NCI-H524 (cell line): Measurements from ENCODE around the gene UGT1A8.
A peak's percentile ranks its signal among the peaks of the same experiment; 100 is the strongest.
"Not testable (repeated sequence)": the region's sequence is repeated elsewhere in the genome, so short reads cannot be mapped to it uniquely, and the experiment has no call there.

Experiments
- DNase-seq, 2 experiments: peaks; one replicate each; lab custom pipeline; 2025; lab: John Stamatoyannopoulos, UW

Gene UGT1A8

DNA sequence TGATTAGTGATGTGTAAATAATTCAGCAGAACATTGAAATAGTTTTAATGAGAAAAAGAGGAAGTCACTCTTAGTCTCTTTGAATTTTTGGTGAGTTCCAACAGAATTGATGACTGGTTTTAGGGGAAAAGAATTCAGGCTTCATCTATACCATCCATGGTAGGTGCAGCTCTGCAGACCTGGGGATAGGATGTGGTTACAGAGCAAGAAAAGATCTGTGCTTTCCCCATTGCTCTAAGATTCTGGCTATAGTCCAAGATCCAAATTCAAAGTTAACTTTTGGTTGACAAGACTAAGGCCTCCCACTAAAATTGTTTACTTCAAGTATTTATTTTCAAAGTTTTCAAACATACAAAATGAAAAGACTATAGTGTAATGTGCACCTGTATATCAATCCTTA lies 22.4 kb downstream of the UGT1A8 start:
- peak in 1 of 2 experiments; percentile 56 for DNase-seq

DNA sequence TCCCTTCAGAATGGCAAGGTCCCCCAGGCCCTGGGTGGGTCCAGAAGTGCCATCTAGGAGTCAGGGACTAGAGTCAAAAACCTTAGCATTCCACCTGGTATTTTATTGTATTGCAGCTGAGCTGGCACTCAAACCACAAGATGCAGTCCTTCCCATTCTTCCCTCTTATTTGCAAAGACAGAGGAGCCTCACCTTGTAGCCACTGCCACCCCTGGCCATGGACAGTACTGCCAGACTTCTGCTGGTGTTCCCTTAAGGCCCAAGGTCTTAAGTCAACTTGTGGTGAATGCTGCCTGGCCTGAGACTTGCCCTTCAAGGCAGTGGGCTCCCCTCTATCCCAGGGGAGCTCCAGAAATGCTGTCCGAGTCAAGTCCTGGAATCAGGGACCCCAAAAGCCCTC lies 25.7 kb downstream of the UGT1A8 start:
- peak in 1 of 2 experiments; percentile 2 for DNase-seq

DNA sequence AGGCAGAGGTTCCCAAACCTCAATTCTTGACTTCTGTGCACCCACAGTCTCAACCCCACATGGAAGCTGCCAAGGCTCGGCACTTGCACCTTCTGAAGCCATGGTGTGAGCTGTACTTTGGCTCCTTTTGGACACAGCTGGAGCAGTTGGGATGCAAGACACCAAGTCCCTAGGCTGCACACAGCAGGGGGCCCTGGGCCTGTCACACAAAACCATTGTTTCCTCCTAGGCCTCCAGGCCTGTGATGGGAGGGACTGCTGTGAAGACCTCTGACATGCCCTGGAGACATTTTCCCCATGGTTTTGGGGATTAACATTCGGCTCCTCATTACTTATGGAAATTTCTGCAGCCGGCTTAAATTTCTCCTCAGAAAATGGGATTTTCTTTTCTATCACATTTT lies 28.6 kb downstream of the UGT1A8 start:
- DNase-seq = not testable (repeated sequence)

DNA sequence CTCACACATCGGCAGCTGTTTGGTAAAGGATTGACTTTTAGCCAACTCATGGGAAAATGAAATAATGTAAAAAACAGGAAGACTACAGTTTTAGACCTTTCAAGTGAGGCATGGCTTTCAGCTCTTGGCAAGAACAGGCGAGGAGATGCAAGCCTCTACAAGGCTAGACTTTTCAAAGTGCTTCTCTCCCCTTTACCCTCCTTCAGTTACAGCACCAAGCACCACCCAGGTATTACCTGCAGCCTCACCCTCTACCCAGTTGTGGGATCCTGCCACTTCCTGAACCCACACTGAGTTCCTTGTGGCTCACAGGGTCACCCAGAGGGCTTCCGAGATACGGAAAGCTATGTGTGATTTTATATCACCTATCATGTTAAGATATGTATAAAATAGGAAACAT lies 33.5 kb downstream of the UGT1A8 start:
- DNase-seq = no peak

DNA sequence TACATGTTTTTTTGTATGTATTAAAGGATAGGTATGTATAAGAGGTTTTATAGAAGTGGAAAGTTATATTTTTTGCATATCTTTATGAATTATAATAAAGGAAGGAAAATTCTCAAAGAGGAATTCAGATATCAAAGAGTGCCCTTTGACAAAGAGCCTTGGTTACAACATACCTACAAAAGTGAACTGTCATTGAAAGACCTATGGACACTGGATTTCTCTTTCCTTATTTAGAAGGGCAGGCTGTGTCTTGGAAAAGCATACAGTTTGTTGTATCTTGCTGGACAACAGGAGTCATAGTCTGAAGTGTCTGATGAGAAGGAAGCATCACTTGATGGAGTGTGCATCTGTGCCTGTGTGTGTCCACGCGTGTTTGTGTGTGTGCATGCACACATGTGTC lies 34.0 kb downstream of the UGT1A8 start:
- DNase-seq = no peak

DNA sequence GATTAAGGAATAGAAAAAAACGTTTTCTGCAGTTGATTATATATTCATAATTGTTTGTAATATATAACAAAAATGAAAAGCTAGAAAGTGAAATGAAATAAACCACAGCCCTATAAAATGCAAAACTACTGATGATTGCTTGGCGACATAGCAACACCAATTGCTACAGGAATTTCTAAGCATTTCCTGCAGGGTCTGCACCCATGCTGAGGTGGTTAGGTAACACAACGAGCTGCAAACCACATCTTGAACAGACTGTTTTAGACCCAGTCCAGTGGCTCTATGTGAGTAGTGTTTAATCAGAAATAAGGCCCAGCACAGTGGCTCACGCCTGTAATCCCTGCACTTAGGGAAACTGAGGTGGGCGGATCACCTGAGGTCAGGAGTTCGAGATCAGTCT lies 37.1 kb downstream of the UGT1A8 start:
- DNase-seq = no peak

DNA sequence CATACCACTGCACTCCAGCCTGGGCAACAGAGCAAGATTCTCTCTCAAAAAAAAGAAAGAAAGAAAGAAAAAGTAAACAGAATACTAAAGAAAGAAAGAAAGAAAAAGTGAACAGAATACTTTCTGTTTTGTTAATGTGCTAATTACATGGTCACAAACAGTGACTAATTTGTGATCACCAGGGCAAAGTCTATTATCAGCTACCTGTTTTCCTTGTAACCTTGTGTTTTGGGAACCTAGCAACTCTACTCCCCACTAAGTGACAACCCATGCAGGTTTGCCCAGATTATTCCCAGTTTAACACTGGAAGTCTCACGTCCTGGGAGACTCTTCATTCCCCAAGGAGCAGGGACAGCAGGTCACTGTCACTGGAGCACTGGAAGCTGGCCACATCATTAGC lies 37.6 kb downstream of the UGT1A8 start:
- DNase-seq = no peak

DNA sequence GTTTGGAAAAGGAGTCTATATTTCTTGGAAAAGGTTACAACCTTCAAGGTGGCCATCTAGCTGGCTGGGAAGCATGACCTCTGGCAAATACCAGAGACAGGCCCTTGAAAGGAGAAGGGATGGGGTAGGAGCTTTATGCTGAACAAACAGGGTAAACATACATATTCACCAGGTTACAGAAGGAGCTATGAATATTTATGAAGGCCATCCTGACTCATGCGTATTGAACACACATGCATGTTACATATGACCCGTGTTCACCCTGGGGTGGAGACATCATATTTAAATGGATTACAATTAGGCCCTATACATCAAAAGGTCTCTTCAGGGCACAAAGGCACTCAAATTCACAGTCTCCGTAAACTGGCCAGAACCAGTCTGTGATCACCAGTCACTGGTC lies 38.5 kb downstream of the UGT1A8 start:
- not testable (repeated sequence) for DNase-seq

DNA sequence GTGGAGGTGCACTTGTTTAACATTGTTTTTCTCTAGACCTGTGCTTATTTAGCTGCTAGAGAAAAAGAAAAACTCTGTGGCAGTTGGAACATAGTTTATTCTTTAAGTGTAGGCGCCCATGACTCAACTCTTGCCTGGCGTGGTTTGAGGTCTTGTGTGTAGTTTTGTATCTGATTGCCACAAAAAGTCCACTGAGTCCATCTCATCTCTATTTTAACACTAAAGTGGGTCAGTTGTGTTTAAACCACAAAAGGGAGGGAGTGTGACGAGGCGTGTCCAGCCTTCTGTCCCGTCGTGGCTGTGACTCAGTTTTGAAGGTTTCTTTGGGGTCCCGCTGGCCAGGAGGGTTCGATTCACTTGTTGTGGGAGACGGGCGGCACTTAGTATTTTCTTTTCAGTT lies 39.0 kb downstream of the UGT1A8 start:
- no peak for DNase-seq

DNA sequence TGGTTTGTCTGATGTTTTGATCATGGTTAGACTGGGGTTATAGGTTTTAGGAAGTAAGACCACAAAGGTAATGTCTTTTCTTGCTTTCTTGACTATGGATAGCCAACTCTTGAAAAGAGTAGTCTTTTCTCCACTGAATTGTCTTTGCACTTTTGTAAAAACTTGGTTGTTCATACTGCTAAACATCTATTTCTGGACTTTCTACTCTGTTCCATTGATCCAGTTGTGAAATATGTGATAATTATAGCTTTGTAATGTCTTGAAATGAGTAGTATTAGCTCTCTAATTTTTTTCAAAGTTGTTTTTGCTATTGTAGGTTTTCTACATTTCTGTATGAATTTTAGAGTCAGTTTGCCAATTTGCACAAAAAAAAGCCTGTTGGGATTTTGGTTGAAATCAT lies 41.2 kb downstream of the UGT1A8 start:
- no peak for DNase-seq

DNA sequence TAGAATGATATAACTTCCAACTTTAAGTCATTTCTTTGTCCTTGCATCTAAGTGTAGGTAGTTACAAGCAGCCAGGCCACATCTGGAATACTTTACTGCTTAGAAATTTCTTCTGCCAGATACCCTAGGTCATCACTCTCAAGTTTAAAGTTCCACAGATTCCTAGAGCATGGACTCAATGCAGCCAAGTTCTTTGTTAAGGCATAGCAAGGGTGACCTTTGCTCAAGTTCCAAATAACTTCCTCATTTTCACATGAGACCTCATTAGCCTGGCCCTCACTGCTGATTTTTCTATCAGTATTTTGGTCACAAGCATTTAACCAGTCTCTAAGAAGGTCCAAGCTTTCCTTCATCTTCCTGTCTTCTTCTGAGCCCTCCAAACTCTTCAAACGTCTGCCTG lies 46.5 kb downstream of the UGT1A8 start:
- DNase-seq = no peak

DNA sequence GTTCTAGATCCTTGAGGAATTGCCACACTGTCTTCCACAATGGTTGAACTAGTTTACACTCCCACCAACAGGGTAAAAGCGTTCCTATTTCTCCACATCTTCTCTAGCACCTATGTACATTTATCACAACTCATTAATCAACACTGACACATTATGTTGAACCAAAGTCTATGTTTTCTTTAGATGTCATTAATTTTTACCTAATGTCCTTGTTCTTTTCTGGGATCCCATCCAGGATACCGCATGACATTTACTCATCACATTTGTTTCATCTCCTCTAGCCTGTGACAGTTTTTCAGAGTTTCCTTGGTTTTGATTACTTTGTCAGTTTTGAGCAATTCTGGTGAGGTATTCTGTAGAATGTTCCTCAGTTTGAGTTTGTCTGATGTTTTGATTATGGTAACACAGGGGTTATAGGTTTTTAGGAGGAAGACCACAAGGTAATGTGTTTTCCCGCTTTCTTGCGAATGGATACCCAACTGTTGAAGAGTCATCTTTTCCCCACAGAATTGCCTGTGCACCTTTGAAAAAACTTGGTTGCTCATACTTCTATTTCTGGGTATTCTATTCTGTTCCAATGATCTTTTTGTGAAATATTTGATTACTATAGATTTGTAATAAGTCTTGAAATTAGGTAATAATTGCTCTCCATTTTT lies 51.3 kb downstream of the UGT1A8 start:
- no peak for DNase-seq

DNA sequence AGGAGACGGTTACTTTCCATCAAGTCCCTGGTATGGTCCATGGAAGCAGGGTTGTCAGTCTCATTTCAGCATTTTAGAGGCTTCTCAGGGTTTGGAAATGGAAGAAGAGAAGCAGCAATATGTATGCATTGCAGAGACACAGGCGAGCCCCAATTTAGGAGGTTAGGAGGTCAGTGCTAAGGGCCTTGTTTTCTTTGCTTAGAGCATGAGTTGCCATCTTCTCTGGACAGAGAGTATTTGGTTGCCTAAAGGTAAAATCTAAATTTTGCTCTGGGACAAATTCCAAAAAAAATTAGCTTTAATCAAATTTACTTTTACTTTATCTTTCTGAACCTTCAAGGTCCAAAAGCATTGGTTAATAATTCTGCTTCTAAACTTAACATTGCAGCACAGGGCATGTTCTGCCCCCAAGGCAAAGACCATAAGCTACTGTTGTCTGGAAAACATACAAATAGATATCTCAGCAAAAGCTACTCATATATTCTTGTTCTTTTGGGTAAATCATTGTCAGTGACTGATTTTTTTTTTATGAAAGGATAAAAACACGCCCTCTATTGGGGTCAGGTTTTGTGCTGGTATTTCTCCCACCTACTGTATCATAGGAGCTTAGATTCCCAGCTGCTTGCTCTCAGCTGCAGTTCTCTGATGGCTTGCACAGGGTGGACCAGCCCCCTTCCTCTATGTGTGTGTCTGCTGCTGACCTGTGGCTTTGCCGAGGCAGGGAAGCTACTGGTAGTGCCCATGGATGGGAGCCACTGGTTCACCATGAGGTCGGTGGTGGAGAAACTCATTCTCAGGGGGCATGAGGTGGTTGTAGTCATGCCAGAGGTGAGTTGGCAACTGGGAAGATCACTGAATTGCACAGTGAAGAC lies 54.1 kb downstream of the UGT1A8 start, which contains the start of gene UGT1A9:
Gene UGT1A9 (plus strand): TSS at position 609 of the 872 bp plus-strand sequence. CDS start 37 bp downstream, at position 646.
- DNase-seq = no peak

DNA sequence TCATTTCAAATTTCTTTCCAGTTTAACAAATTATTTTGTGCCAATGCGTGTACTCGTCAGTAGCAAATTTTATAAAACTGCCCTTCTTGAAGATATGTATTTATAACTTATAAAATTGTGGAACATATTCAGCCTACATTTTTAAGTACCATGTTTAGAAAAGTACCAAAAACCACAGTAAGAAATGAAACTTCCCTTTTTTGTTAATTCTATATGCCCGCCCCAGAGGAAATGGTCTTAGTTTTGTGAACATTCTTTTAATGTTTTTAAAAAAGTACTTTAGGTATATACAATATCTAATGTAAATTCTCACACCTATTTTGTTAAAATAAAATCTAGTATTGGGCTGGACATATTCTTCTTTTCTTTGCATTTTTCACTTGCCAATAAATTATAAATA lies 55.5 kb downstream of the UGT1A8 start:
- no peak for DNase-seq

DNA sequence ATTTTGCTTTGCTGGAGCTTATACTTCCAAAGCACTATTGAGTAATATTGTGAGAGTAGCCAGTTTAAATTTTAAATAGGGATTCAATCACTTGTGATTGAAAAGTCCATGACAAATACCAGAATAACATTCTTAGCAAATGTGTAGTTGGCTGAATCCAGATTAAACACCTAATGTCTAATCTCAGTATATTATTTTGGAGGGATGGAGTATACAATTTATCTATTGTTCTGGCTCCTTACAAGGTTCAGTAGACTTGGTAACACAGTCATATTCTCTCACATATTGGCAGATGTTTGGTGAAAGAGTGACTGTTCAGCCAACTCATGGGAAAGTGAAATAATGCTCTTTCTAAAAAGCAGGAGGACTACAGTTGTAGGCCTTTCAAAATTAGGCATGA lies 56.5 kb downstream of the UGT1A8 start:
- no peak for DNase-seq

DNA sequence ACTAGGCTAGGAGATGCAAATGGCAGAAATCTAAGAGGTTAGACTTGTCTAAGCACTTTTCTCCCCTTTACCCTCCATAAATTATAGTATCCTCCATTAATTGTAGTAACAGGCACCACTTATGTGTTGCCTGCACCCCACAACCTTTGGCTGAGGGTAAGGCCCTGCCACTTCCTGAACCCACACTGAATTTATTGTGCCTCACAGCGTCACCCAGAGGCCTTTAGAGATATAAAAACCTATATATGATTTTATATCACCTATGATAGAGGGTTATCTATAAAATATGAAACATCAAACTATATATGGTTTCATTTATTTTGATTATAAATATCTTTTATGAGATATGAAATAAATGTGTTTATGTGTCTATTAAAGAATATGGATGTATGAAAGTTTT lies 56.9 kb downstream of the UGT1A8 start:
- no peak for DNase-seq

DNA sequence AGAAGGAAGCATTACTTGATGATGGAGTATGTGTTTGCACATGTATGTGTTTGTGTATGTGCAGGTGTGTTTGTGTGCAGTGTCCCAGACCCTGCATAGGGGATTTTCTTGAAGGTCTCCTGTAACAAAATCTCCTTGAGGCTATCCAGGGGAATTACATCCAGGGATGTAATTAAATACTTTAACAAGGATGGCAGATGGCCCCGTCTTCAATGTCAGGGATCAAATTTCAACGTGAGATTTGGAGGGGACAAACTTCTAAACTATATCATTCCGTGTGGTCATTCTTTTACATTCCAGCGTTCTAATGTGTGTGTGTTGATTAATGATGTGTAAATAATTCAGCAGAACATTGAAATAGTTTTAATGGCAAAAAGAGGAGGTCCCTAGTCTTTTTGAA lies 57.6 kb downstream of the UGT1A8 start:
- peak; percentile 70 to 86 for DNase-seq

DNA sequence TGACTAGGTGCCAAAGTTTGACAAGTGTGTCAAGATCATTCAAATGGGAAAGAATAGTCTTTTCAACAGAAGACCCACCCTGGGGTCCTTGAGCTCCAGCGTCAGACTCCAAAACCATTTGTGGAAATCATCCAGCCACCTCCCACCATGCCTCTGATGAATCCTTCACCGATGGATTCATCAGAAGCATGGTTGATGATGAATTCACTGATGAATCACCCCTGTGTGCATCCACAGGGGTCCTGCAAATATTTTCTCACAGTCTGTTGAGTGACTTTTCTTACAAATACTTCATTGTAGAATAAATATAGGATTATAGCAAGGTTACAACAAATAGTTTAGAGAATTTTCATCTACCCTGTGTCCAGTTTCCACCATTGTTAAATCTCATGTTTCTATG lies 58.6 kb downstream of the UGT1A8 start:
- no peak for DNase-seq

DNA sequence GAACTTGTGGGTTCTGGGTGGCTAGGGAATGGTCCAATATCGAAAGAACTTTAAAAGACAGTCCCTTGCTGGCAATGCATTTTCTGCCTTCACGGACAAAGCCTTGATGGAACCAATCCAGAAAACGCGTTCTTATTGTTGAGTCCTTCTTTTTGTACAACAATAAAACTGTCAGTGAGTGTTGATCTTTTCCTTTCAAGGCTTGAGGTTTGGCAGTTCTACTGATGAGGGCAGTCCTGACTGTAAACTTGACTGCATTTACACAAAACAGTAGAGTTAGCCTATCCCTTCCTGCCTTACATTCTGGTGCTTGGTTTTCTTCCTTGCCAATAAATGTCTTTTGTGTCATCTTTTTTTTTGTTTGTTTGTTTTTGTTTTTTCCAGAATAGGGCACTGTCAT lies 61.8 kb downstream of the UGT1A8 start:
- DNase-seq = no peak

DNA sequence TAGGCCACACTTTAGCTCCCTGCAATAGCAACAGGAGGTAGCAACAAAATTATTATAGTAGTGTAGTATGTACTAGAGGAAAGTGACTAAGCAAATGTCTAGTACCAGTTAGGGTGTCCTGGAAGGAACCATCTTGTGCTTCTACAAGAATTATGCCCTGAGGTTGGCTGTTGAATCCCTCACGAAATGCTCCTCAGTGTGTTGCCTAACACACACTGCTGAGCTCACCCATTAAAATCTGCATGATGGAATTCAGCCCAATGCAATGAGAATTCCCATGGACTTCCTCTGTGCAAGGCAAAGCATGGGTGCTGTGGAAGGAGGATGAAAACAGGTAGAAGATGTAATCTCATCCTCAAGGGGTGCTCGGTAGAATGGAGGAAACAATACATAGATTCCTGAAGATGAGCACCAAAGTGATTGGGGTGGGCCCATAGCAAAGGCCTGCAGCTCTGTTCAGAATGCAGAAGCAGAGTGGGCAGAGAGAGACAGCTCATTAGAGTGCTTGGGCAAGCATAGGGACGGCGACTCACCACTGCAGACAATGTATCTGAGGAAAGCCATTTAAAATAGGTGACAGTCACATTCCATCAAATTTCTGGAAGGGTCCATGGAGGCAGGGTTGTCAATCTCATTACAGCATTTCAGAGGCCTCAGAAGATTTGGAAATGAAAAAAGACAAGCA lies 63.1 kb downstream of the UGT1A8 start:
- no peak for DNase-seq

DNA sequence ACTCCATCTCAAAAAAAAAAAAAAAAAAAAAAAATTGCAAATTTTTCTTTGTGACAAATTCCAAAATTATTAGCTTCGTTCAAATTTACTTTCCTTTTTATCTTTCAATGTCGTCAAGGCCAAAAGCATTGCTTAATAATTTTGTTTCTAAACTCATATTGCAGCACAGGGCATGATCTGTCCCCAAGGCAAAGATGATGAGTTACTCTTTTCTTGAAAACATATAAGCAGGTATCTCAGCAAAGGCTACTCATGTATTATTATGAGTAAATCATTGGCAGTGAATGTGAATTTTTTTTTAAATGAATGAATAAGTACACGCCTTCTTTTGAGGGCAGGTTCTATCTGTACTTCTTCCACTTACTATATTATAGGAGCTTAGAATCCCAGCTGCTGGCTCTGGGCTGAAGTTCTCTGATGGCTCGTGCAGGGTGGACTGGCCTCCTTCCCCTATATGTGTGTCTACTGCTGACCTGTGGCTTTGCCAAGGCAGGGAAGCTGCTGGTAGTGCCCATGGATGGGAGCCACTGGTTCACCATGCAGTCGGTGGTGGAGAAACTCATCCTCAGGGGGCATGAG lies 64.2 kb downstream of the UGT1A8 start, which contains the start of gene UGT1A7:
Gene UGT1A7 (plus strand): TSS at position 381 of the 579 bp plus-strand sequence. CDS start 37 bp downstream, at position 418.
- DNase-seq = no peak

DNA sequence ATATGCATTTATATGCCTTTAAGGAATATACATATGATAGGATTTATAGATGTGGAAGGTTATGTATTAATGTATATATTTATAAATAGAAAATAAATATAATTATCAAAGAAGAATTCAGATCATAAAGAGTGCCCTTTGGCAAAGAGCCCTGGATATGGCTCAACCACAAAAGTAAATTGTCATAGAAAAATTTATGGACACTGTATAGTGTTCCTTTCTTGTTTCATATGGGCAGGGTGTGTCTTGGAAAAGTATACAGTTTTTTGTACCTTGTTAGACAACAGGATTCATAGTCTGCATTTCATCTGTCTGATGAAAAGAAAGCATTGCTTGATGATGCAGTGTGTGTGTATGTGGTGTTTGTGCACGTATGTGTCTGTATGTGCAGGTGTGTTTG lies 67.2 kb downstream of the UGT1A8 start:
- DNase-seq = no peak
